Ovary (tissue), 9 donors: ENCODE measurements around the gene IMPA2. TPM values are rescaled to one million over a fixed set of nuclear protein-coding genes. Genes with fewer than 3 reads are reported as not detected.

ENCODE experiments used
- DNase-seq, 5 donors: peaks; one replicate each; pipeline ENCODE4 v3.0.0-alpha.2; 2019 to 2020
- H3K27ac ChIP-seq, 2 donors: fragments of 200-600 bp; one replicate each; pipeline versions ENCODE4 v1.5.1 to v1.8.0; 2019 to 2022
- H3K27me3 ChIP-seq: fragments of 200-600 bp; one replicate; pipeline ENCODE4 v1.8.0; 2022
- H3K36me3 ChIP-seq: fragments of 200-600 bp; sonication (generic); one replicate; pipeline ENCODE4 v1.5.1; 2019
- H3K4me1 ChIP-seq: one replicate; pipeline ENCODE4 v1.8.1; 2013; ENCODE audit warnings: mild to moderate bottlenecking, moderate library complexity; ENCODE audit not compliant: insufficient read depth
- H3K4me3 ChIP-seq: fragments of 200-600 bp; sonication (generic); one replicate; pipeline ENCODE4 v1.5.1; 2017
- H3K9me3 ChIP-seq, 2 donors: fragments of 200-600 bp in 1 of 2; sonication (generic) in 1 of 2; one replicate each; pipeline versions ENCODE4 v1.5.1 to v1.8.1; 2013 to 2019; ENCODE audit warnings: mild to moderate bottlenecking in 1 of 2, moderate library complexity in 1 of 2
- CTCF ChIP-seq, 3 donors: fragments of 450-650 bp in 2 of 3; fragments of 200-600 bp in 1 of 3; IDR thresholded peaks; one replicate each; pipeline versions ENCODE4 v1.5.1 to v1.8.0; 2016 to 2022; ENCODE audit warnings: antibody characterized with exemption in 3 of 3, mild to moderate bottlenecking in 1 of 3
- EP300 ChIP-seq: sonication (generic); formaldehyde crosslinking; IDR thresholded peaks from one replicate; pipeline ENCODE4 v1.6.1; 2017; ENCODE audit warnings: antibody characterized with exemption
- POLR2A ChIP-seq: fragments of 450-650 bp; IDR thresholded peaks from one replicate; pipeline ENCODE4 v1.6.1; 2017; ENCODE audit warnings: antibody characterized with exemption, mild to moderate bottlenecking, moderate library complexity
- WGBS, 3 donors: extraction: QIAGEN DNeasy Blood & Tissue Kit in 1 of 3; methylation state at CpG; one replicate each; pipeline versions ENCODE4 v1.1.5 to v1.1.7; 2013 to 2017; 5-methylcytosine and 5-hydroxymethylcytosine counted together
- intact Hi-C, 4 donors: fragments of 100-400 bp; cut with DNase I; formaldehyde crosslinking; loops; one replicate each; pipeline versions ENCODE4 v1.11.0 to v1.15.1; 2022 to 2023
- polyA plus RNA-seq, 2 donors: library from polyadenylated mRNA; stranded (reverse); fragments of 200-250 nt in 1 of 2; fragments of 350-450 nt in 1 of 2; fragmentation: Illumina TruSeq in 1 of 2; extraction: RNeasy Lipid Tissue Mini Kit (QIAGEN cat#74804) in 1 of 2; gene quantifications; one replicate each; pipeline ENCODE4 v1.2.3, GENCODE V29; 2013 to 2014
- small RNA-seq: library from RNA; depleted of rRNA; stranded (forward); fragments of <200 nt; gene quantifications from one replicate; pipeline ENCODE3, GENCODE V24; 2016
- total RNA-seq, 7 donors: library from RNA; depleted of rRNA in 2 of 7; stranded (reverse); fragments of >200 nt in 2 of 7; fragmentation: NEBNext Ultra II Directional in 3 of 7; extraction: Animal tissue kit (Norgen Biotek cat#: 25700) in 3 of 7; gene quantifications; one replicate each; pipeline versions ENCODE4 v1.1.0 to v1.2.4, GENCODE V29; 2016 to 2023
- donor health status: DM: no; HTN: no; CAD: no; lungs with moderate emphysema.
- donor health status: DM: no; HTN: no; CAD: no.
- donor health status: Bipolar disorder and iron deficiency.
- donor health status: DM: yes; HTN: yes; CAD: no.
- donor health status: DM: no; HTN: no; CAD: no.
- donor health status: DM: yes; HTN: yes; CAD: no.

The IMPA2 gene
- total and polyA plus RNA-seq, 9 donors: 15.4 to 33.5 (median 21.1) TPM

GRCh38 chr18:12079491-12080237 lies 98.4 kb downstream of the IMPA2 start:
- Histone ChIP-seq H3K9me3 (no peaks in the 10 kb centered on the region), H3K27ac (no peak overlapping the region), H3K4me1 (no peaks in the 10 kb centered on the region), H3K27me3 (no peaks in the 10 kb centered on the region), H3K36me3 (no peaks in the 10 kb centered on the region), H3K4me3 (no peak overlapping the region)
- 10 to 13% (median 11%) methylated on average over 6 of the region's 6 CpGs for WGBS, 3 donors
- peak in 2 of 5 donors; percentile 52 to 77 for DNase-seq
- TF ChIP-seq EP300 (no peak), CTCF (IDR thresholded peaks at IDR 0.05) (no peak), POLR2A (no peak)
- intact Hi-C loops: no loop called here

Small RNA genes within 50 kb of the gene (small RNA-seq; reads per million reads assigned to genes)
- gene AP001542.1: not detected

Other genes starting within 250 kb of the IMPA2 start
- 10 to 100 TPM; 21.8 to 58.0 (median 33.0) TPM for gene CHMP1B, start 130.1 kb upstream of the IMPA2 start, total RNA-seq
- 10 to 100 TPM; 31.9 to 32.8 TPM for gene CHMP1B, start 130.1 kb upstream of the IMPA2 start, polyA plus RNA-seq
- gene MPPE1, start 73.2 kb upstream of the IMPA2 start, total RNA-seq: 10 to 100 TPM; 19.9 to 38.0 (median 25.5) TPM
- gene MPPE1, start 73.2 kb upstream of the IMPA2 start, polyA plus RNA-seq: 10 to 100 TPM; 22.7 to 29.8 TPM
- gene ANKRD62, start 112.3 kb downstream of the IMPA2 start, total RNA-seq: not detected
- gene ANKRD62, start 112.3 kb downstream of the IMPA2 start, polyA plus RNA-seq: not detected